Fibroblast of skin of left biceps (primary cell): ENCODE data around the gene MFSD12.
"Not testable (repeated sequence)": the region's sequence is repeated elsewhere in the genome, so short reads cannot be mapped to it uniquely, and the experiment has no call there.

ENCODE experiments used
- DNase-seq, 2 experiments: peaks; one replicate each; pipeline ENCODE4 v3.0.0-alpha.2; 2013; ENCODE audit warnings: low read depth in 2 of 2

Gene MFSD12

DNA sequence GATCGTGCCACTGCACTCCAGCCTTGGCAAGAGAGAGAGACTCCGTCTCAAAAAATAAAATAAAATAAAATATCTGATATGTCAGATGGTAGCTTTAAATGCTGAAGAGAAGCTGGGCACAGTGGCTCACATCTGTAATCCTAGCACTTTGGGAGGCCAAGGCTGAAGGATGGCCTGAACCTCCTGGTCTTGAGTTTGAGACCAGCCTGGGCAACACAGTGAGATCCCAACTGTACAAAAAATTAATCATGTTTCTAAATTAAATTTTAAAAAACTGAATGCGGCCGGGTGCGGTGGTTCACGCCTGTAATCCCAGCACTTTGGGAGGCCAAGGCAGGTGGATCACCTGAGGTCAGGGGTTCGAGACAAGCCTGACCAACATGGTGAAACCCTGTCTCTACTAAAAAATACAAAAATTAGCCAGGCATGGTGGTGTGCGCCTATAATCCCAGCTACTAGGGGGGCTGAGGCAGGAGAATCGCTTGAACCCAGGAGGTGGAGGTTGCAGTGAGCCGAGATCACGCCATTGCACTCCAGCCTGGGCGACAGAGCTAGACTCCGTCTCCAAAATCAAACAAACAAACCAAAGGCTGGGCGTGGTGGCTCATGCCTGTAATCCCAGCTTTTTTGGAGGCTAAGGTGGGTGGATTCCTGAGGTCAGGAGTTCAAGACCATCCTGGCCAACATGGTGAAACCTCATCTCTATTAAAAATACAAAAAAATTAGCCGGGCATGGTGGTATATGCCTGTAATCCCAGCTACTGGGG lies 26.8 kb upstream of the MFSD12 start:
- DNase-seq: not testable (repeated sequence)

DNA sequence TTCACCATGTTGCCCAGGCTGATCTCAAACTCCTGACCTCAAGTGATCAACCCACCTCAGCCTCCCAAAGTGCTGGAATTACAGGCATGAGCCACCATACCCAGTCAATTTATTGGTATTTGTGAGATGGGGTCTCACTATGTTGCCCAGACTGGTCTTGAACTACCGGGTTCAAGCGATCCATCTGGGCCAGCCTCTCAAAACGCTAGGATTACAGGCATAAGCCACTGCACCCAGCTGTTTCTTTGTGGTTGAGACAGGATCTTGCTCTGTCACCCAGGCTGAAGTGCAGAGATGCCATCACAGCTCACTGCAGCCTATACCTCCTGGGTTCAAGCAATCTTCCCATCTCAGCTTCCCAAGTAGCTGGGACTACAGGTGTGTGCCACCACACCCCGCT lies 24.4 kb upstream of the MFSD12 start:
- DNase-seq: not testable (repeated sequence)

GRCh38 chr19:3580156-3580934 lies 23.0 kb upstream of the MFSD12 start:
- DNase-seq: peak; percentile 39 to 46

DNA sequence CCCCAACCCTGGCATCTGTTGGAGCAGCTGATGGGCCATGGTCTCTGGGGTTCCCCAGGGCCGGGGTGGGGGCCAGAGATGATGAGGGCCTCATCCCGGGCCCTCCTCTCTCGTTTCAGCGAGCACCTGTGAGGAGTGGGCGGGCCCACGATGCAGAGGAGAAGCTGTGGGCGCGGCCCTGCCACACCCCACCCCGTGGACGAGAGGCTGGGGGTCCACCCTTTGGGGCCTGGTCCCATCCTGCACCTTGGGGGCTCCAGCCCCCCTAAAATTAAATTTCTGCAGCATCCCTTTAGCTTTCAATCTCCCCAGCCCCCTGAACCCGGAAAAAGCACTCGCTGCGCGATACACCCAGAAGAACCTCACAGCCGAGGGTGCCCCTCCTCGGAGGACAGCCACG lies 21.0 kb upstream of the MFSD12 start:
- DNase-seq: no peak

GRCh38 chr19:3577723-3578344 lies 20.4 kb upstream of the MFSD12 start:
- DNase-seq: no peak

- no peak for DNase-seq
These were observed 19.5 kb upstream of the MFSD12 start for GRCh38 chr19:3576696-3577443.

DNA sequence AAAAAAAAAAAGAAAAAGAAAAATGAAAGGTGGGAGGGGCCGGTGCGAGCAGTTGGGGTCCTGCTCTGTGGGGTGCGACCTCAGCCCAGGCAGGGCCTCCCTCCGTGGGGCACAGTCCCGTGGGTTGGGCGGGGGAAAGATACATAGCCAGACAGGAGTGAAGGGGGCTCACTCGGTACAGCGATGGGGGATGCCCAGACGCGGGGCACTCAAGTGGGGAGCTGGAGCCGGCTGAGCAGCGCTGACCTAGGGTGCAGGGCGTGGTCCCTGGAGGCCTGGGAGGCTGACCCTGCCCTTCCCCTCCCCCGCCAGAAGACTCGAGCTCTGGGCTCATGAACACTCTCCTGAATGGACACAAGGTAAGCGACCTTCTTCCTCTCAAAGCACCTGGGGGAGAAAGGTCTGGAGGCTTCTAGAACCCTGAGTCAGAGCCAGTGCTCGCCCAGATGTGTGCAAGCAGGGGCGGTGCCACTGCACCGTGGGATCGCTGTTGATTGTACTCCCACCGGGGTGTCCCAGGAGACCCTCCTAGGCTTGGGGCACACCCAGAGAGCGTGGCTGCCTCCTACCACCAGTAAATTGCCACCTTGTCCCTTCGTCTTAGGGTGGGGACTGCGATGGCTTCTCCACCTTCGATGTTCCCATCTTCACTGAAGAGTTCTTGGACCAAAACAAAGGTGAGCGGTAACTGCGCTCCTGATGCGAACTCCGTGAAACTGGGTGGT lies 18.7 kb upstream of the MFSD12 start:
- no peak for DNase-seq

DNA sequence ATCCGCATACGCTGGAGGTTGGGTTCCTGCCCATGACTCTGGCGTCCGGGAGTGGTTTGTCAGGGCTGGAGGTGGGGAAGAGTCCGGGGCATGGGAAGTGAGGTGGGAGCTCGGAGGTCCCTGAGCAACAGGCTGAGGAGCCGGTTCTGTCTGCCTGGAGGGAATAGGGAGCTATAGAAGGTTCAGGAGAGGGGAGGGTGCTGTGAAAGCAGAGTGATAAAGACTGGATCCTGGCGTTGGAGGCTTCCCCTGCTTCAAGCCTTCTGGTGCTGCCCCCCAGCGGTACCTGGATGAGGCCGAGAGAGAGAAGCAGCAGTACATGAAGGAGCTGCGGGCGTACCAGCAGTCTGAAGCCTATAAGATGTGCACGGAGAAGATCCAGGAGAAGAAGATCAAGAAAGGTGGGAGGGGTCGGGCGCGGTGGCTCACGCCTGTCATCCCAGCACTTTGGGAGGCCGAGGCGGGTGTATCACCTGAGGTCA lies 17.9 kb upstream of the MFSD12 start:
- no peak for DNase-seq

DNA sequence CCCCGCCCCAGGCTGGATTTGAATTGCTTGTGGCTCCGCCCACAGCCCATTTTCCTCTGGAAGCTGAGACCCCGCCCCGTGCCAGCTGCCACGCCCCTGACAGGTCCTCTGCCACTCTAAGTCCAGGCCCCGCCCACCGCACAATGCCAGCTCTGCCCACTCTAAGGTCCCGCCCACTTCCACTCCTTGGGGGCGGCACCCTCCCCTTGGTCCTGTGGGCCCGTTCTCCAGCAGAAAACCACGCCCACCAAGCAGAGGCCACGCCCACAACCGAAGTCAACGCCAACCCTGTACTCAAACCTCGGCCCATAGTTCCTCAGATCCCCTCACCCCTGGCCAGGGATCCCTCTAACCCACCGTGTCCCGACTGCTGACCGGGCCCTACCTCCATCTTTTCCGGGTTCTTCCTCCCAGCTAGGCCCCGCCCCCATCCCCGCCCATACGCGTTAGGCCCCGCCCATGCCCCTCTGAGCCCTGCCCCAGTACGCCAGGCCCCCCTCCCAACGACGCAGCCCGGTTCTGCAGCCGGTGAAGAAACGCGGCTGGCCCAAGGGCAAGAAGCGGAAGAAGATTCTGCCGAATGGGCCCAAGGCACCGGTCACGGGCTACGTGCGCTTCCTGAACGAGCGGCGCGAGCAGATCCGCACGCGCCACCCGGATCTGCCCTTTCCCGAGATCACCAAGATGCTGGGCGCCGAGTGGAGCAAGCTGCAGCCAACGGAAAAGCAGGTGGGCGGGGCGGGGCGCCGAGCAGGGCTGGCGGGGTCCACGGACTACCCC lies 16.7 kb upstream of the MFSD12 start:
- DNase-seq: peak; percentile 62 to 65

DNA sequence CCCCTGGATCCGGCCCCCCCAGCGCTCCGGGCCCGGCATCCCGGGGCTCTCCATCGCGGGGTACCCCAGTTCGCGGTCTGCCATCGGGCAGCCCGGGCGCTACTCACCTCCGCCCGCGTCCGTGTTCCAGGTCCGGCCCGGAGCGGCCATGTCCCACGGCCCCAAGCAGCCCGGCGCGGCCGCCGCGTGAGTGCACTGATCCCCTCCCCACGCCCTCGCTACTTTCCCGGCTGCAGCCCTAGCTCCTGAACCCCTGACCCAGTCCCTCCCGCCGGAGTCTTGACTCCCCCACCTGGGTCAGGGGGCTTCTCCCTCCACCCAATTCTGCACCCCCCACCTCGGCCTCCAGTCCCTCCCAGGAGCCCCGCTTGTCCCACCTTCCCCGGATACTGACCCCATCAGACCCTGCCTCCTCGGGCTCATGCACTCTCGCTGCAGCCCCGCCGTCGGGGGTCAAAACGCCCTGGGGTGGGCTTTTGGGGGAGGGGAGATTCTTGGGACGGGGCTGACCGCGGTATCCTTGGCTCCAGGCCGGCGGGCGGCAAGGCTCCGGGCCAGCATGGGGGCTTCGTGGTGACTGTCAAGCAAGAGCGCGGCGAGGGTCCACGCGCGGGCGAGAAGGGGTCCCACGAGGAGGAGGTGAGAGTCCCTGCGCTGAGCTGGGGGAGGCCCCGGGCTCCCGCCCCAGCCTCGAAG lies 15.9 kb upstream of the MFSD12 start:
- no peak for DNase-seq

- DNase-seq: no peak
These were observed 15.4 kb upstream of the MFSD12 start, which contains the start of gene HMG20B for GRCh38 chr19:3572855-3573161. TSS of gene HMG20B (plus strand) at chr19:3572944. CDS start at chr19:3573310, 366 bp downstream.

DNA sequence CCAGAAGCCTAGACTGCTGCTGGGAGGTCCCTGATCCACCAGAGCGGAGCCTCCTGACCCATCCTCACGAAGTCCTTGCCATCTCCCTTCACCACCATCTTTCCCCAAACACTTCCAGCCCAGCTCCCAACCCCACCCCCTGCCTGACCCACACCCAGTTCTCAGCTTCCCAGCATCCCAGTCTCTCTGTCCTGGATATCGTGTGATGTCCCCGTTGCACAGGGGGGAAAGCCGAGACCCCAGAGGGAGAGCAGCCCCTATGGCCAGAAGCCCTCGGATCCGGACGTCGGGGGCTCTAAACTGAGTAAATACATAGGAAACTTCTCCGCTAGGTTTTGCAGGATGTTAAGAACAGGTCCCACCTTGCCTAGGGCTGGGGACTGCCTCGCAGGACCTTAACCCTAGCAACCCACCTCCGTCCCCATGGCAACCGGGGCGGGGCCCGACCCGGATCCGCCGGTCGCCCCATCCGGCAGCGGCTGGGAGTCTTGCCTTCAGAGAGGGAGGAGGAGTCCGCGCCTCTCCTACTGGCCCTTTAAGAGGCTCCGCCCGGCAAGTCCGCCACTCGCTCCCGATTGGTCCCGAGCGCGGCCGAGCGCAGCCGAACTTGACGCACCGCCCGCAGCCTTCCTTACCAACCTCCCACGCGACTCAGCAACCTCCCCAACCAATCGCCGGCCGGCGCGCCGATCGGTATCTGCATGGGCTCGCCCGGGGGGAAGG lies 14.9 kb upstream of the MFSD12 start:
- peak; percentile 99 for DNase-seq

- no peak for DNase-seq
These were observed 13.2 kb upstream of the MFSD12 start for GRCh38 chr19:3570606-3571011.

DNA sequence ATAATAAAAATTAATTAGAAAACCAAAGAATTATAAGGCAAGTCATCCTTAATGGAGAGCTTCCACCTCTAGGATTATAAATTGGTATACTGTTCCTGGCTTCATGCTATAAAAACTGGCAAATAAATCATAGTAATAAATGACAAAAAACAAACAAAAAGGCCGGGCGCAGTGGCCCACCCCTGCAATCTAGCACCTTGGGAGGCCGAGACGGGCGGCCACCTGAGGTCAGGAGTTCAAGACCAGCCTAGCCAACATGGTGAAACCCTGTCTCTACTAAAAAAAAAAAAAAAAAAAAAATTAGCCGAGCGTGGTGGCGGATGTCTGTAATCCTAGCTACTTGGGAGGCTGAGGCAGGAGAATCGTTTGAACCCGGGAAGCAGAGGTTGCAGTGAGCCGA lies 12.7 kb upstream of the MFSD12 start:
- DNase-seq: not testable (repeated sequence)

- no peak for DNase-seq
These were observed 7.8 kb upstream of the MFSD12 start for GRCh38 chr19:3565139-3565538.

- DNase-seq: no peak
These were observed 6.5 kb upstream of the MFSD12 start for GRCh38 chr19:3563709-3564524.

DNA sequence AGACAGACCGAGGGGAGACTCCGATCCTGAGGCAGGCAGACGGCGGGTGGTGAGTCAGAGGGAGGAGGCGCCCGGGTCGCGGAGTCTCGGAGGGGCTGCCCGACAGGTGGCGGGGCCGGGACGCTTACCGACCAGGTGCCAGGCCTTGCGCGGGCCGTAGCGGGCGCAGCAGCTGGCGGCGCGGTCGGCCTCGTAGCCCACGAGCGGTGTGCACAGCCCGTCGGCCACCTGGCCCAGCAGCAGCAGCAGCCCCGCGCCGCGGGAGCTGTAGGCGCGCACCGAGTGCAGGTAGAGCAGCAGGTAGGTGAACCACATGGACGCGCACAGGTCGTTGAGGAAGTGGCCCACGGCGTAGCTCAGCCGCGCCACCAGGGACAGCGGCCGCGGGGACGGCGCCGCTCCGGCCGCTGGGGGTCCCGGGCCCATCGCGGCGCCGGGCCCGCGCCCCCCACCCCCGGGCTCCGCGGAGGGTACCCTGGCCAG lies 367 bp downstream of the MFSD12 start:
- no peak for DNase-seq

- no peak for DNase-seq
These were observed 886 bp downstream of the MFSD12 start for GRCh38 chr19:3556423-3556977.
